ENCODE data around the gene MLXIP. TPM values are rescaled to one million over a fixed set of nuclear protein-coding genes. Genes with fewer than 3 reads are reported as not detected.
"Not testable (repeated sequence)": the region's sequence is repeated elsewhere in the genome, so short reads cannot be mapped to it uniquely, and the experiment has no call there.

MLXIP gene
- total and polyA plus RNA-seq, 2 donors (not counting 3 experiments of a cell fraction or from before 2014, with no cell fraction given) = 22.0 to 72.5 TPM

- H2AFZ ChIP-seq (ENCODE audit: low read depth, low read length) = no peak overlapping the region
- no peaks in the 10 kb centered on the region for H3K27me3 ChIP-seq (ENCODE audit: control insufficient read depth in 2 of 2, insufficient read depth in 2 of 2, low read length in 2 of 2)
- H3K4me2 ChIP-seq (ENCODE audit: insufficient read depth, low read length) = no peak overlapping the region
- H3K9me1 ChIP-seq (replicated peaks; ENCODE audit: control insufficient read depth, extremely low read depth, insufficient read depth, low read length) = no peaks in the 10 kb centered on the region
- POLR2A ChIA-PET = no interaction called here
- no peak overlapping the region for H3K4me3 ChIP-seq (replicated peaks in 1 of 3; ENCODE audit: insufficient read depth in 1 of 3, low read depth in 1 of 3, low read length in 3 of 3)
- BruUV-seq (replicated peaks) = no TSS peak
- FAIRE-seq (no peak), DNase-seq (ENCODE audit: low read depth, low spot score) (no peak)
- TF ChIP-seq MYC (IDR thresholded peaks at IDR 0.05; ENCODE audit: low read depth, low read length) = no peak
- no peak for TF ChIP-seq EZH2 (IDR thresholded peaks at IDR 0.05; ENCODE audit: borderline replicate concordance, low read depth, low read length, severe bottlenecking)
- no peak for TF ChIP-seq POLR2AphosphoS5 (IDR thresholded peaks at IDR 0.05; ENCODE audit: insufficient read depth, low read depth, low read length)
- no peak overlapping the region for H3K27ac ChIP-seq (ENCODE audit: insufficient read depth, low read depth, low read length)
- H4K20me1 ChIP-seq (replicated peaks; ENCODE audit: control insufficient read depth, extremely low read depth, insufficient read depth, low read length) = no peaks in the 10 kb centered on the region
- no peak overlapping the region for H3K9ac ChIP-seq (replicated peaks; ENCODE audit: extremely low read depth, insufficient read depth, low read length)
- no peaks in the 10 kb centered on the region for H3K4me1 ChIP-seq (ENCODE audit: control insufficient read depth, extremely low read depth, insufficient read depth, low read length)
- CTCF ChIA-PET = no interaction called here
- dilution Hi-C loops (cut with MboI; ENCODE audit: extremely low pct_ligation_motif_present, low sequenced_read_pairs) = no loop called here
- intact Hi-C loops (cut with micrococcal nuclease) = no loop called here
- no peaks in the 10 kb centered on the region for H3K79me2 ChIP-seq (ENCODE audit: control insufficient read depth, insufficient read depth, low read length)
- H3K9me3 ChIP-seq (replicated peaks; ENCODE audit: control insufficient read depth, insufficient read depth, low read length) = no peaks in the 10 kb centered on the region
- H3K36me3 ChIP-seq (ENCODE audit: control insufficient read depth in 2 of 2, extremely low read depth in 1 of 2, insufficient read depth in 2 of 2, low read length in 2 of 2) = peaks cover 0 to 4% of the 10 kb centered on the region in 2 experiments
Observed at GRCh38 chr12:122040579-122041386, 37.8 kb upstream of the MLXIP start.

DNA sequence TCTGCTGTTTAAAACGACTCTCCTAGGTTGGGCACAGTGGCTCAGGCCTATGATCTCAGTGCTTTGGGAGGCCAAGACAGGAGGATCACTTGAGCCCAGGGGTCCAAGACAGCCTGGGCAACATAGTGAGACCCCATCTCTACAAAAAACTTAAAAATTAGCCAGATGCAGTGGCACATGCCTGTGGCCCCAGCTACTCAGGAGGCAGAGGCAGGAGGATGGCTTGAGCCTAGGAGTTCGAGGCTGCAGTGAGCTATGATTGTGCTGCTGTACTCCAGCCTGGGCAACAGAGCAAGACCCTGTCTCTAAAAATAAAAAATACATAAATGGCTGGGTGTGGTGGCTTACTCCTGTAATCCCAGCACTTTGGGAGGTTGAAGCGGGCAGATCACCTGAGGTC, 37.1 kb upstream of the MLXIP start:
- H3K4me1 ChIP-seq (ENCODE audit: control insufficient read depth, extremely low read depth, insufficient read depth, low read length); H2AFZ ChIP-seq (ENCODE audit: low read depth, low read length); BruUV-seq (replicated peaks); H3K36me3 ChIP-seq (ENCODE audit: control insufficient read depth in 2 of 2, extremely low read depth in 1 of 2, insufficient read depth in 2 of 2, low read length in 2 of 2); CTCF ChIA-PET; H3K9me1 ChIP-seq (replicated peaks; ENCODE audit: control insufficient read depth, extremely low read depth, insufficient read depth, low read length); H3K27me3 ChIP-seq (ENCODE audit: control insufficient read depth in 2 of 2, insufficient read depth in 2 of 2, low read length in 2 of 2); DNase-seq (ENCODE audit: low read depth, low spot score); H3K9ac ChIP-seq (replicated peaks; ENCODE audit: extremely low read depth, insufficient read depth, low read length); H3K79me2 ChIP-seq (ENCODE audit: control insufficient read depth, insufficient read depth, low read length); FAIRE-seq; H3K27ac ChIP-seq (ENCODE audit: insufficient read depth, low read depth, low read length); H3K4me3 ChIP-seq (replicated peaks in 1 of 3; ENCODE audit: insufficient read depth in 1 of 3, low read depth in 1 of 3, low read length in 3 of 3); dilution Hi-C loops (cut with MboI; ENCODE audit: extremely low pct_ligation_motif_present, low sequenced_read_pairs); H4K20me1 ChIP-seq (replicated peaks; ENCODE audit: control insufficient read depth, extremely low read depth, insufficient read depth, low read length); POLR2A ChIA-PET; intact Hi-C loops (cut with micrococcal nuclease); H3K9me3 ChIP-seq (replicated peaks; ENCODE audit: control insufficient read depth, insufficient read depth, low read length); H3K4me2 ChIP-seq (ENCODE audit: insufficient read depth, low read length): not testable (repeated sequence)

Data from endothelial cell of umbilical vein (primary cell).